SK-N-SH (cell line): ENCODE data around the gene LSS.

Source experiments
- EP300 ChIP-seq, 2 experiments: IDR thresholded peaks; 2 replicates each; pipeline versions ENCODE4 v1.4.0 to v1.6.1; 2012; ENCODE audit warnings: borderline replicate concordance in 1 of 2, low read depth in 1 of 2, low read length in 1 of 2
- EZH2phosphoT487 ChIP-seq: fragments of 200-600 bp; sonication (generic); IDR thresholded peaks from 2 replicates; pipeline ENCODE4 v1.6.1; 2017; ENCODE audit warnings: low read depth, mixed run types, mild to moderate bottlenecking, antibody characterized with exemption, moderate library complexity, borderline replicate concordance
- FOXJ3 ChIP-seq: sonication (generic); formaldehyde crosslinking; IDR thresholded peaks from 2 replicates; pipeline ENCODE4 v1.5.1; 2020; ENCODE audit warnings: mild to moderate bottlenecking, missing genetic modification reagents
- GABPA ChIP-seq: IDR thresholded peaks from 2 replicates; pipeline ENCODE4 v1.4.0; 2012; ENCODE audit warnings: low read depth, mild to moderate bottlenecking
- MXI1 ChIP-seq: IDR thresholded peaks from 2 replicates; pipeline ENCODE4 v1.6.1; 2012; ENCODE audit warnings: mild to moderate bottlenecking, low read depth, low read length, improper control_type of control experiment
- POLR2AphosphoS5 ChIP-seq: IDR thresholded peaks from 2 replicates; pipeline ENCODE4 v1.6.1; 2012; ENCODE audit warnings: low read depth, low read length
- RCOR1 ChIP-seq: fragments of 150-350 bp; IDR thresholded peaks from 2 replicates; pipeline ENCODE4 v1.6.1; 2017; ENCODE audit warnings: antibody characterized with exemption, low read length
- RXRA ChIP-seq: IDR thresholded peaks from 2 replicates; pipeline ENCODE4 v1.4.0; 2012; ENCODE audit warnings: low read depth, mild to moderate bottlenecking, borderline replicate concordance
- SIN3A ChIP-seq: IDR thresholded peaks from 2 replicates; pipeline ENCODE4 v1.6.1; 2012; ENCODE audit warnings: low read depth, mild to moderate bottlenecking, low read length, moderate library complexity, borderline replicate concordance
- SMC3 ChIP-seq: IDR thresholded peaks from 2 replicates; pipeline ENCODE4 v1.6.1; 2012; ENCODE audit warnings: low read depth, low read length, improper control_type of control experiment
- TAF1 ChIP-seq: IDR thresholded peaks from 2 replicates; pipeline ENCODE4 v1.6.1; 2012; ENCODE audit warnings: low read depth, mild to moderate bottlenecking, low read length, moderate library complexity, borderline replicate concordance
- TF ChIP-seq, protein P1 (sequence below): IDR thresholded peaks from 2 replicates; pipeline ENCODE4 v1.4.0; 2012; ENCODE audit warnings: low read depth
- TF ChIP-seq, protein P2 (sequence below): fragments of 200-600 bp; sonication (generic); IDR thresholded peaks from 2 replicates; pipeline ENCODE4 v1.6.1; 2017; ENCODE audit warnings: antibody characterized with exemption, mild to moderate bottlenecking, moderate library complexity

DNA sequence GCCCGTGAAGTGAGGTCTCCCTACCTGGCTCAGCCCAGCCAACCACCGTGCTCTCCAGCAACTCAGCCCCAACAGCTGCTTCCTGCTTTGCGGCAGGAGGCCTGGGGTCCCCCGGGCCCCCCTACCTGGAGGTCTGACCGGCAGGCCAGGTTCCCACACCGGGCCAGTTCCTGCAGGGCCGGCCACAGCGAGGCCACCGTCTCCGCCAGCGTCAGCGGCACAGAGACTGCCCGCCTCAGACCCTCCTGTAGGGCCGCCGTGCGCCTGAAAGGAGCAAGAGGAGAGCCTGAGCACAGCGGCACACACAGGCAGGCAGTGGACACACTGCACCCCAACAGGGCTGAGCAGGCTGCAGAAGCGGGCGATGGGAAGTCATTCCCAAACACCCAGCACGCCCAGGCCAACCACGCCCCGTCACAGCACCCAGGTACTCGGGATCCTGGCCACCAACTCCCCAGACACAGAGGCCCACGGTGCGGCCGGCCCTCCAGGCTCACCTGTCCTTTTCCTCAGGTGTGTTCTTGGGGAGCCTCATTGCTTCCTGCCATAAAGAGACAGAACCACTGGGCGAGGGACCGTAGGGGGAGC lies 90.1 kb downstream of the LSS start:
- no peak for TF ChIP-seq GABPA
- TF ChIP-seq SIN3A = no peak
- TF ChIP-seq EP300 (IDR thresholded peaks at IDR 0.05; ENCODE audit: borderline replicate concordance in 1 of 2, low read depth in 1 of 2, low read length in 1 of 2) = no peak
- TF ChIP-seq, protein P1, sequence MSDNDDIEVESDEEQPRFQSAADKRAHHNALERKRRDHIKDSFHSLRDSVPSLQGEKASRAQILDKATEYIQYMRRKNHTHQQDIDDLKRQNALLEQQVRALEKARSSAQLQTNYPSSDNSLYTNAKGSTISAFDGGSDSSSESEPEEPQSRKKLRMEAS = no peak
- TF ChIP-seq, protein P2, sequence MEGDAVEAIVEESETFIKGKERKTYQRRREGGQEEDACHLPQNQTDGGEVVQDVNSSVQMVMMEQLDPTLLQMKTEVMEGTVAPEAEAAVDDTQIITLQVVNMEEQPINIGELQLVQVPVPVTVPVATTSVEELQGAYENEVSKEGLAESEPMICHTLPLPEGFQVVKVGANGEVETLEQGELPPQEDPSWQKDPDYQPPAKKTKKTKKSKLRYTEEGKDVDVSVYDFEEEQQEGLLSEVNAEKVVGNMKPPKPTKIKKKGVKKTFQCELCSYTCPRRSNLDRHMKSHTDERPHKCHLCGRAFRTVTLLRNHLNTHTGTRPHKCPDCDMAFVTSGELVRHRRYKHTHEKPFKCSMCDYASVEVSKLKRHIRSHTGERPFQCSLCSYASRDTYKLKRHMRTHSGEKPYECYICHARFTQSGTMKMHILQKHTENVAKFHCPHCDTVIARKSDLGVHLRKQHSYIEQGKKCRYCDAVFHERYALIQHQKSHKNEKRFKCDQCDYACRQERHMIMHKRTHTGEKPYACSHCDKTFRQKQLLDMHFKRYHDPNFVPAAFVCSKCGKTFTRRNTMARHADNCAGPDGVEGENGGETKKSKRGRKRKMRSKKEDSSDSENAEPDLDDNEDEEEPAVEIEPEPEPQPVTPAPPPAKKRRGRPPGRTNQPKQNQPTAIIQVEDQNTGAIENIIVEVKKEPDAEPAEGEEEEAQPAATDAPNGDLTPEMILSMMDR = no peak
- no peak for TF ChIP-seq SMC3
- no peak for TF ChIP-seq FOXJ3 (CRISPR knock-in tag)
- no peak for TF ChIP-seq EZH2phosphoT487
- no peak for TF ChIP-seq TAF1
- no peak for TF ChIP-seq POLR2AphosphoS5
- TF ChIP-seq RCOR1 = no peak
- no peak for TF ChIP-seq RXRA
- TF ChIP-seq MXI1 = no peak
